Neural progenitor cell (in vitro differentiated cells): ENCODE measurements around the gene VPS35. TPM values are rescaled to one million over a fixed set of nuclear protein-coding genes. Genes with fewer than 3 reads are reported as not detected.

Source experiments
- DNase-seq: peaks from one replicate; pipeline ENCODE4 v3.0.0-alpha.2; 2016; ENCODE audit warnings: low spot score
- H2AFZ ChIP-seq: fragments of 200-600 bp; sonication (generic); replicated peaks from 2 replicates; pipeline ENCODE4 v1.6.1; 2016; ENCODE audit warnings: antibody characterized with exemption
- H3F3A ChIP-seq: fragments of 200-600 bp; sonication (generic); 2 replicates; pipeline ENCODE4 v1.6.1; 2016; ENCODE audit warnings: antibody characterized with exemption, low read depth
- H3K27ac ChIP-seq: fragments of 200-600 bp; sonication (generic); 2 replicates; pipeline ENCODE4 v1.5.1; 2016; ENCODE audit warnings: mild to moderate bottlenecking
- H3K27me3 ChIP-seq: fragments of 200-600 bp; sonication (generic); 2 replicates; pipeline ENCODE4 v1.6.1; 2016; ENCODE audit warnings: mild to moderate bottlenecking, moderate library complexity
- H3K36me3 ChIP-seq: fragments of 200-600 bp; sonication (generic); 2 replicates; pipeline ENCODE4 v1.5.1; 2016
- H3K4me1 ChIP-seq: fragments of 200-600 bp; sonication (generic); 2 replicates; pipeline ENCODE4 v1.6.1; 2016; ENCODE audit warnings: mixed run types
- H3K4me2 ChIP-seq: fragments of 200-600 bp; sonication (generic); 2 replicates; pipeline ENCODE4 v1.6.1; 2016
- H3K4me3 ChIP-seq: fragments of 200-600 bp; sonication (generic); 2 replicates; pipeline ENCODE4 v1.5.1; 2016
- H3K79me2 ChIP-seq: fragments of 200-600 bp; sonication (generic); 2 replicates; pipeline ENCODE4 v1.6.1; 2016; ENCODE audit warnings: low read depth
- H3K9ac ChIP-seq: fragments of 200-600 bp; sonication (generic); 2 replicates; pipeline ENCODE4 v1.6.1; 2016
- H3K9me3 ChIP-seq: fragments of 200-600 bp; sonication (generic); 2 replicates; pipeline ENCODE4 v1.5.1; 2016; ENCODE audit warnings: low read depth
- H4K20me1 ChIP-seq: fragments of 200-600 bp; sonication (generic); 2 replicates; pipeline ENCODE4 v1.6.1; 2016; ENCODE audit warnings: low read depth
- H3K27ac Mint-ChIP-seq: 3 replicates; pipeline ENCODE4 v1.8.0; 2021; ENCODE audit warnings: mixed read lengths
- H3K27me3 Mint-ChIP-seq: 2 replicates; pipeline ENCODE4 v1.8.0; 2022; ENCODE audit warnings: low read depth, mild to moderate bottlenecking, inconsistent platforms, moderate library complexity, mixed read lengths; ENCODE audit not compliant: insufficient read depth
- H3K36me3 Mint-ChIP-seq: 3 replicates; pipeline ENCODE4 v1.8.0; 2021; ENCODE audit warnings: mixed read lengths
- H3K4me1 Mint-ChIP-seq: 3 replicates; pipeline ENCODE4 v1.8.0; 2021; ENCODE audit warnings: mixed read lengths
- H3K4me3 Mint-ChIP-seq: 3 replicates; pipeline ENCODE4 v1.8.0; 2021; ENCODE audit warnings: mild to moderate bottlenecking, moderate library complexity, mixed read lengths
- H3K9me3 Mint-ChIP-seq: 3 replicates; pipeline ENCODE4 v1.8.0; 2020; ENCODE audit warnings: mixed read lengths
- CTCF ChIP-seq: fragments of 200-600 bp; sonication (generic); IDR thresholded peaks from 2 replicates; pipeline ENCODE4 v1.5.1; 2017; ENCODE audit warnings: antibody characterized with exemption, mild to moderate bottlenecking
- EZH2 ChIP-seq: fragments of 200-600 bp; sonication (generic); IDR thresholded peaks from 2 replicates; pipeline ENCODE4 v1.6.1; 2017; ENCODE audit warnings: antibody characterized with exemption, mild to moderate bottlenecking, moderate library complexity
- EZH2phosphoT487 ChIP-seq: fragments of 200-600 bp; sonication (generic); IDR thresholded peaks from 2 replicates; pipeline ENCODE4 v1.6.1; 2017; ENCODE audit warnings: antibody characterized with exemption
- total RNA-seq: library from RNA; depleted of rRNA; stranded (reverse); fragments of >200 nt; gene quantifications from 2 replicates; pipeline ENCODE4 v1.2.3, GENCODE V29; 2015; ENCODE audit warnings: low replicate concordance

Gene VPS35
- total RNA-seq, 1 donor from 2014 or later = 115 TPM

GRCh38 chr16:46620266-46621005, 68.5 kb downstream of the VPS35 start:
- Mint-ChIP-seq H3K36me3 (no peaks in the 10 kb centered on the region), H3K4me3 (peak overlapping the region; percentile 95), H3K27me3 (no peaks in the 10 kb centered on the region), H3K9me3 (no peaks in the 10 kb centered on the region), H3K27ac (peak overlapping the region; percentile 89), H3K4me1 (peaks cover 15% of the 10 kb centered on the region)
- no peak overlapping the region for H3K27ac ChIP-seq
- H3K4me3 ChIP-seq = peak overlapping the region; percentile 84
- peaks cover 4% of the 10 kb centered on the region for H3F3A ChIP-seq
- H3K36me3 ChIP-seq = peaks cover 8% of the 10 kb centered on the region
- no peaks in the 10 kb centered on the region for H4K20me1 ChIP-seq
- H2AFZ ChIP-seq = peak overlapping the region; percentile 74
- peaks cover 10% of the 10 kb centered on the region for H3K4me1 ChIP-seq
- no peak for DNase-seq
- no peak for TF ChIP-seq EZH2phosphoT487
- peak overlapping the region; percentile 68 for H3K9ac ChIP-seq
- no peaks in the 10 kb centered on the region for H3K9me3 ChIP-seq
- H3K79me2 ChIP-seq = peaks cover 28% of the 10 kb centered on the region
- no peaks in the 10 kb centered on the region for H3K27me3 ChIP-seq
- peak overlapping the region; percentile 93 for H3K4me2 ChIP-seq

GRCh38 chr16:46618516-46618915, 70.5 kb downstream of the VPS35 start:
- Histone ChIP-seq H3K4me3 (no peak overlapping the region), H3K4me1 (peaks cover 10% of the 10 kb centered on the region), H4K20me1 (no peaks in the 10 kb centered on the region), H3K9ac (no peak overlapping the region), H3F3A (peaks cover 4% of the 10 kb centered on the region), H3K79me2 (peaks cover 36% of the 10 kb centered on the region), H3K36me3 (peaks cover 8% of the 10 kb centered on the region), H3K9me3 (no peaks in the 10 kb centered on the region), H2AFZ (no peak overlapping the region), H3K27ac (no peak overlapping the region), H3K4me2 (no peak overlapping the region), H3K27me3 (no peaks in the 10 kb centered on the region)
- H3K4me1 Mint-ChIP-seq = peaks cover 15% of the 10 kb centered on the region
- TF ChIP-seq EZH2phosphoT487 (no peak), CTCF (no peak), EZH2 (no peak)
- H3K4me3 Mint-ChIP-seq = no peak overlapping the region
- no peak overlapping the region for H3K27ac Mint-ChIP-seq
- DNase-seq = no peak
- H3K27me3 Mint-ChIP-seq = no peaks in the 10 kb centered on the region
- peaks cover 5% of the 10 kb centered on the region for H3K36me3 Mint-ChIP-seq
- H3K9me3 Mint-ChIP-seq = no peaks in the 10 kb centered on the region

GRCh38 chr16:46614006-46614405, 75.0 kb downstream of the VPS35 start:
- Histone ChIP-seq H3K27me3 (no peaks in the 10 kb centered on the region), H3K27ac (no peak overlapping the region), H3K9me3 (no peaks in the 10 kb centered on the region), H3K4me1 (no peaks in the 10 kb centered on the region), H2AFZ (no peak overlapping the region), H3K4me3 (no peak overlapping the region), H3K9ac (no peak overlapping the region), H4K20me1 (no peaks in the 10 kb centered on the region), H3K4me2 (no peak overlapping the region), H3K79me2 (peaks cover 16% of the 10 kb centered on the region), H3K36me3 (peaks cover 8% of the 10 kb centered on the region), H3F3A (no peaks in the 10 kb centered on the region)
- DNase-seq = no peak
- peaks cover 7% of the 10 kb centered on the region for H3K36me3 Mint-ChIP-seq
- no peaks in the 10 kb centered on the region for H3K9me3 Mint-ChIP-seq
- H3K4me1 Mint-ChIP-seq = no peaks in the 10 kb centered on the region
- no peak for TF ChIP-seq CTCF
- no peak for TF ChIP-seq EZH2phosphoT487
- no peak for TF ChIP-seq EZH2
- H3K27me3 Mint-ChIP-seq = no peaks in the 10 kb centered on the region
- no peak overlapping the region for H3K27ac Mint-ChIP-seq
- no peak overlapping the region for H3K4me3 Mint-ChIP-seq

DNA sequence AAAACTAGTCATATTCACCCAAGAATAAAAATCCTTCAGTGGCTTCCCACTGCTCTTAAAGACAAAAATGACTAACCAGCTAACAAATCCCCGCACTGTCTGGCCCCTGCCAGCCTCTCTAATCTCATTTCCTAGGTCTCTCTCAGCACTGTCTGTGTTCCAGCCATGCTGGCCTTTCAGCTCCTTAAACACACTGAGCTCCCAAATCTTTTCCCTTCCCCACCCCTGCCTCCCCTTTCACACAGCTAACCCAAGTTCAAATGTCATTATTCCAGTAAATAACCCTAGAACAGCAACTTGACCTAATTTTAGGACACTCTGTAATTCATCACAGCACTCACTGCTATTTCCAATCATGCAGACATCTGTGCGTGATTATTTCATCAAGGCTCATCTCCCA, 75.6 kb downstream of the VPS35 start:
- Histone ChIP-seq H3K9ac (no peak overlapping the region), H3K4me3 (no peak overlapping the region), H4K20me1 (no peaks in the 10 kb centered on the region), H2AFZ (no peak overlapping the region), H3F3A (no peaks in the 10 kb centered on the region), H3K4me1 (no peaks in the 10 kb centered on the region), H3K36me3 (peaks cover 8% of the 10 kb centered on the region), H3K27ac (no peak overlapping the region), H3K9me3 (no peaks in the 10 kb centered on the region), H3K4me2 (no peak overlapping the region), H3K79me2 (peaks cover 9% of the 10 kb centered on the region), H3K27me3 (no peaks in the 10 kb centered on the region)
- H3K4me3 Mint-ChIP-seq = no peak overlapping the region
- no peak for TF ChIP-seq CTCF
- TF ChIP-seq EZH2phosphoT487 = no peak
- no peak for DNase-seq
- no peaks in the 10 kb centered on the region for H3K27me3 Mint-ChIP-seq
- H3K36me3 Mint-ChIP-seq = peaks cover 7% of the 10 kb centered on the region
- no peak overlapping the region for H3K27ac Mint-ChIP-seq
- H3K9me3 Mint-ChIP-seq = no peaks in the 10 kb centered on the region
- no peaks in the 10 kb centered on the region for H3K4me1 Mint-ChIP-seq
